Activated naive CD8-positive, alpha-beta T cell treated with anti-CD3 and anti-CD28 coated beads, Interleukin-2, amount 50 U/mL, for 24 hours (primary cell): Measurements from ENCODE around the gene PARVG.
A peak's percentile ranks its signal among the peaks of the same experiment; 100 is the strongest.

Experiments used
- ATAC-seq: fragments of 150-1000 bp; cut with Tn5 transposase; one replicate; pipeline ENCODE4 v1.10.0; 2021
- DNase-seq: peaks from one replicate; pipeline ENCODE4 v3.0.0; 2021
- H3K27ac Mint-ChIP-seq: one replicate; pipeline ENCODE4 v1.8.0; 2021; ENCODE audit warnings: mild to moderate bottlenecking, mixed read lengths
- H3K27me3 Mint-ChIP-seq: one replicate; pipeline ENCODE4 v1.8.0; 2021; ENCODE audit warnings: mixed read lengths
- H3K36me3 Mint-ChIP-seq: one replicate; pipeline ENCODE4 v1.8.0; 2021; ENCODE audit warnings: low read depth, mixed read lengths
- H3K4me1 Mint-ChIP-seq: one replicate; pipeline ENCODE4 v1.8.0; 2021; ENCODE audit warnings: mixed read lengths
- H3K4me3 Mint-ChIP-seq: one replicate; pipeline ENCODE4 v1.8.0; 2021; ENCODE audit warnings: mild to moderate bottlenecking, moderate library complexity, mixed read lengths
- H3K9me3 Mint-ChIP-seq: one replicate; pipeline ENCODE4 v1.8.0; 2021; ENCODE audit warnings: mixed read lengths

PARVG gene, protein sequence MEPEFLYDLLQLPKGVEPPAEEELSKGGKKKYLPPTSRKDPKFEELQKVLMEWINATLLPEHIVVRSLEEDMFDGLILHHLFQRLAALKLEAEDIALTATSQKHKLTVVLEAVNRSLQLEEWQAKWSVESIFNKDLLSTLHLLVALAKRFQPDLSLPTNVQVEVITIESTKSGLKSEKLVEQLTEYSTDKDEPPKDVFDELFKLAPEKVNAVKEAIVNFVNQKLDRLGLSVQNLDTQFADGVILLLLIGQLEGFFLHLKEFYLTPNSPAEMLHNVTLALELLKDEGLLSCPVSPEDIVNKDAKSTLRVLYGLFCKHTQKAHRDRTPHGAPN

DNA sequence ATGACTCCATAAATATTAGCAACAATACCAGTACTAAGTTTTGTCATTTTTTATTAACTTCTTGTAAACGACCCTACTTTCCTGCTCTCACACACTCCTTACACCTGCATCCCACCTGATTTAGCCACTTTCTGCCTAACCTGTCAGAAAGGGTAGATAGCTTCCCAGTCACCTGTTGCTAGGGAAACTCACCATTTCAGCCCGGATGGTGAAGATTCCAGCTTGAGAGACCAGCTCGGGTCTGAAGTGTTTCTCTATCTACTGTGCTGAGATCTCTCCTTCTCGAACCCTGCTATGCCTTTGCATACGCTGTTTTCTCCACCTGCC is at the start of gene PARVG:
Gene PARVG (plus strand): TSS at position 220 of the 327 bp plus-strand sequence. CDS start 2,405 bp downstream, outside the sequence.
- H3K27ac Mint-ChIP-seq, result peak within 1 kb of the TSS; percentile 96
- H3K4me1 Mint-ChIP-seq, result peaks cover 24% of the 10 kb centered on the region
- peak; percentile 26 for DNase-seq

GRCh38 chr22:44131412-44131811 is 49.3 kb upstream of the PARVG start:
- peaks cover 7% of the 10 kb centered on the region for H3K4me1 Mint-ChIP-seq
- no peak for DNase-seq
- peaks cover 24% of the 10 kb centered on the region for H3K9me3 Mint-ChIP-seq
- H3K4me3 Mint-ChIP-seq, result no peak overlapping the region
- peaks cover 7% of the 10 kb centered on the region for H3K27me3 Mint-ChIP-seq
- no peak overlapping the region for H3K27ac Mint-ChIP-seq
- H3K36me3 Mint-ChIP-seq, result peaks cover 38% of the 10 kb centered on the region
- no peak for ATAC-seq

More for the DNA sequence above, at the start of gene PARVG:
- H3K27me3 Mint-ChIP-seq, result no peaks in the 10 kb centered on the region
- peaks cover 13% of the 10 kb centered on the region for H3K36me3 Mint-ChIP-seq
- ATAC-seq, result no peak
- H3K9me3 Mint-ChIP-seq, result no peaks in the 10 kb centered on the region
- H3K4me3 Mint-ChIP-seq, result peak within 1 kb of the TSS; percentile 90

DNA sequence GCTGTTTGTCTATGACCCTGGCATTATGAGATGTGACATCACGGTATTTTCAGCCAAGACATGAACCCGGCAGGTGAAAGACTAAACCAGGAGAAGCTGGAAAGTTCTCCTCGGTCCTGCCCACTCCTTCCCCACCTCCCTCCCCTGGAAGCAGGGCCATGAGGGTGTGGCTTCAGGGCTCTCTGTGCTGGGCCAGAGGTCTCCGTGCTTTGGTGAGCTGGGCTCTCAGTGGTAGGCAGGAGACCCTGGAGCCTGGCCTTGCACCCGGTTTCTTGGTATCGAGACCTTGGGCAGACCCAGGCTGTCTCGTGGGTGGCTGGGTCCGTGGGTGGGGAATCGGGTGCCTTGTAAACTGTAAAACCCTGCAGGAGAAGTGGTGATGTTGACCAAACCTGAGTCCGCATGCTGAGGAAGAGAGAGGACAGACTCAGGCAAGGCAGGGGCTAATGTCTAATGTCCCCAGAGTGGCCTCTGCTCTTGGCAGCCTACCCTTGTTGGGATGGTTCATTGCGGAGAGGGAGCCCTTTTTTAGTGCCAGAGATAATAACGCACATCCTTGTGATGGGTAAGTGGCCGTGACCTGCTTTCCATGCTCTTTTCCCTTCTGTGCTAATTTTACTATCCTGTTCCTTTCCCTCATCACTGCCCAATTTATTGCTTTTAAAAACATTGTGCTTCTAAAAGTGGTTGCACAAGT is 48.6 kb upstream of the PARVG start:
- ATAC-seq (no peak), DNase-seq (no peak)
- peaks cover 7% of the 10 kb centered on the region for H3K4me1 Mint-ChIP-seq
- H3K4me3 Mint-ChIP-seq, result no peak overlapping the region
- H3K9me3 Mint-ChIP-seq, result peaks cover 22% of the 10 kb centered on the region
- H3K27me3 Mint-ChIP-seq, result peaks cover 7% of the 10 kb centered on the region
- H3K36me3 Mint-ChIP-seq, result peaks cover 38% of the 10 kb centered on the region
- no peak overlapping the region for H3K27ac Mint-ChIP-seq

DNA sequence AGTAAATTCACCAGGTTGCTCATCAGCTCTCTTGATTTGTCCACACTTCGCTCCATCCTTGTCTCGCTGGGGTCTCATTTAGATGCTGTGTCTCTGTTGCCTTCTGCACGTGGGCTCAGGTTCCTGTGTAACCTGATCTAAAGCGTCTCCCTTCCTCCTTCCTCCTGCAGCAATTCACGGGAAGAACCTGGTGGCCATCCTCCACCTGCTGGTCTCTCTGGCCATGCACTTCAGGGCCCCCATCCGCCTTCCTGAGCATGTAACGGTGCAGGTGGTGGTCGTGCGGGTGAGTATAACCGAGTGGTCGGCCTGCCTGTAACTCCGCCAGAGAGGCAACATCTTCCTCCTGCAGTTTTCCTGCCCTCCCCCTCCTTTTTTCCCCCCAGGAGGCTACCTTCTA is 48.0 kb upstream of the PARVG start:
- Mint-ChIP-seq H3K4me1 (peaks cover 7% of the 10 kb centered on the region), H3K27ac (no peak overlapping the region), H3K27me3 (peaks cover 4% of the 10 kb centered on the region), H3K36me3 (peaks cover 41% of the 10 kb centered on the region), H3K4me3 (no peak overlapping the region), H3K9me3 (peaks cover 20% of the 10 kb centered on the region)
- no peak for ATAC-seq
- DNase-seq, result no peak

- H3K4me1 Mint-ChIP-seq, result peaks cover 7% of the 10 kb centered on the region
- ATAC-seq, result no peak
- no peak overlapping the region for H3K27ac Mint-ChIP-seq
- peaks cover 21% of the 10 kb centered on the region for H3K9me3 Mint-ChIP-seq
- peaks cover 4% of the 10 kb centered on the region for H3K27me3 Mint-ChIP-seq
- H3K36me3 Mint-ChIP-seq, result peaks cover 45% of the 10 kb centered on the region
- H3K4me3 Mint-ChIP-seq, result no peak overlapping the region
- DNase-seq, result no peak
Observed at GRCh38 chr22:44133161-44133560, 47.6 kb upstream of the PARVG start.

DNA sequence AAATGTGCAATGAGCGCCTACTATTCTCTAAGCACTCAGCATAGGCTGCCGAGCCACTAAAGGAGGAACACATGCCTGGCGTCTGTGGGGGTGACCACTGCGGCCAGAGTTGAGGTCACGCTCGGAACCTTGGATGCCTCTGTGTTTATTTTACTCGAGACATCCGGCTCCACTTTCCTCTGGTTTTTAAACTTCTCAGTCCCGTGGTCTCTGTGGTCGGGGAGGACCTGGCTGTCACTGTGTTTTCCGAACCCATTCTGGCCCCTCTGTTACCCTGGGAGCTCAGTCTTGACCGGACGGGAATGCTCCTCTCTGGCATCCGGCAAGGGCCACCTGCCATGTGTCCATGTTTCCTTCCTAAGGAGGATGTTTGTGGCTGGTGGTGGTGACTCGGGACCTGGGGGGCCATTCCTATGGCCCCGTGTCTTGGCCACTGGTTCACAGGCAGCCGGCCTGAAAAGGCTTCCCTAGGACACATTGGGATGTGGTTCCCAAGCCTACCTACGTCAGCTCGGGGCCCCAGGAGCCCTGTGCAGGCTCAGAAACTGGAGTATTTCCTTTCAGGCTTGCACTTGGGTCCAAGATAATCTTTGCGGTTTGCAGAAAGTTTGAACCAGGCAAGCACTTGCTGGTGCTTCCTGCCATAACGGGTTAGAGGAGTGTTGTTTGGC is 46.7 kb upstream of the PARVG start:
- peaks cover 53% of the 10 kb centered on the region for H3K36me3 Mint-ChIP-seq
- no peak overlapping the region for H3K4me3 Mint-ChIP-seq

GRCh38 chr22:44136112-44136511 is 44.6 kb upstream of the PARVG start:
- peaks cover 56% of the 10 kb centered on the region for H3K36me3 Mint-ChIP-seq
- H3K4me3 Mint-ChIP-seq, result no peak overlapping the region
- H3K4me1 Mint-ChIP-seq, result peaks cover 5% of the 10 kb centered on the region
- no peak for ATAC-seq
- no peak overlapping the region for H3K27ac Mint-ChIP-seq
- H3K9me3 Mint-ChIP-seq, result peaks cover 21% of the 10 kb centered on the region
- no peak for DNase-seq
- H3K27me3 Mint-ChIP-seq, result peaks cover 4% of the 10 kb centered on the region

More for the DNA sequence above, 46.7 kb upstream of the PARVG start:
- ATAC-seq, result no peak
- H3K27me3 Mint-ChIP-seq, result peaks cover 4% of the 10 kb centered on the region
- DNase-seq, result no peak
- H3K9me3 Mint-ChIP-seq, result peaks cover 21% of the 10 kb centered on the region
- no peak overlapping the region for H3K27ac Mint-ChIP-seq
- H3K4me1 Mint-ChIP-seq, result peaks cover 7% of the 10 kb centered on the region

- Mint-ChIP-seq H3K4me1 (peaks cover 5% of the 10 kb centered on the region), H3K36me3 (peaks cover 56% of the 10 kb centered on the region), H3K4me3 (no peak overlapping the region), H3K9me3 (peaks cover 21% of the 10 kb centered on the region), H3K27ac (no peak overlapping the region), H3K27me3 (peaks cover 4% of the 10 kb centered on the region)
- ATAC-seq (no peak), DNase-seq (no peak)
Observed at GRCh38 chr22:44136786-44137185, 43.9 kb upstream of the PARVG start.

GRCh38 chr22:44137415-44137814 is 43.3 kb upstream of the PARVG start:
- ATAC-seq (no peak), DNase-seq (no peak)
- peaks cover 4% of the 10 kb centered on the region for H3K27me3 Mint-ChIP-seq
- H3K4me1 Mint-ChIP-seq, result peaks cover 5% of the 10 kb centered on the region
- peaks cover 55% of the 10 kb centered on the region for H3K36me3 Mint-ChIP-seq
- no peak overlapping the region for H3K27ac Mint-ChIP-seq
- H3K4me3 Mint-ChIP-seq, result no peak overlapping the region
- H3K9me3 Mint-ChIP-seq, result peaks cover 21% of the 10 kb centered on the region

- DNase-seq (no peak), ATAC-seq (no peak)
- peaks cover 21% of the 10 kb centered on the region for H3K9me3 Mint-ChIP-seq
- peaks cover 43% of the 10 kb centered on the region for H3K36me3 Mint-ChIP-seq
- H3K4me3 Mint-ChIP-seq, result no peak overlapping the region
- H3K4me1 Mint-ChIP-seq, result no peaks in the 10 kb centered on the region
- no peak overlapping the region for H3K27ac Mint-ChIP-seq
- H3K27me3 Mint-ChIP-seq, result peaks cover 2% of the 10 kb centered on the region
Observed at GRCh38 chr22:44139773-44140172, 41.0 kb upstream of the PARVG start.

DNA sequence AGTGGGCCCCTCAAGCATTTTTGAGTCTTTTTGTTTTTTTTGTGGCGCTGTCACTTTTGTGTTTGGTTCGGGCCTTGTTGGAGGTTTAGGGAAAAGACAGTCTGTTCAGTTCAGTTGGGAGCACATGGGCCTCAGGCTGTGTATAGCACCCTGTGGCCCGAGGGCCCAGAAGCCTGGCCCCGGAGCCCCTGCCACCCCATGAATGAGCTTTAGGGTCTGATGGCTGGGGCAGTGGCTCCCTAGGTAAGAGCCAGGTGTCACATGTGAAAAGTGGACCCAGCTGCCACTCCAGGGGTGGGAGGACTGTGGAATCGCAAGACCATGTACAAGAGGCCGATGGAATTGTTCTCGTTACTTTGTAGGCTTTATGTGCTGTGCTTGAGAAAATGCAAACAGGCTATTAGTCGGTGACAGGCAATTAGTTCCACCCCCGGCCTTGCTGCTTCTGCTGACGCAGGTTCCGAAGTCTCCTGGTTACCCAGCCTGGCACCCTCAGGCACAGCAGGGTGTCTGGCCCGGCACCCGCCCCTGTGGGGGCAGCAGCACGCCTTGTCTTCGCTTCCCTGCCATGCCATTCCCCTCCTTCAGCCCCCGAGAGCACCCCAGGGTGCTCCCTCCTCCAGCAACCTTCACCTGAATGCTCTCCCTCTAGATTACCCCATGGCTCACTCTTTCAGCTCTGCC is 38.2 kb upstream of the PARVG start:
- no peak for DNase-seq
- peaks cover 3% of the 10 kb centered on the region for H3K9me3 Mint-ChIP-seq
- H3K27ac Mint-ChIP-seq, result no peak overlapping the region
- H3K4me3 Mint-ChIP-seq, result no peak overlapping the region
- peaks cover 20% of the 10 kb centered on the region for H3K36me3 Mint-ChIP-seq
- H3K4me1 Mint-ChIP-seq, result no peaks in the 10 kb centered on the region
- no peaks in the 10 kb centered on the region for H3K27me3 Mint-ChIP-seq
- ATAC-seq, result no peak

GRCh38 chr22:44143105-44143474 is 37.6 kb upstream of the PARVG start:
- ATAC-seq (no peak), DNase-seq (no peak)
- Mint-ChIP-seq H3K9me3 (no peaks in the 10 kb centered on the region), H3K4me1 (no peaks in the 10 kb centered on the region), H3K27me3 (no peaks in the 10 kb centered on the region), H3K27ac (no peak overlapping the region), H3K36me3 (peaks cover 15% of the 10 kb centered on the region), H3K4me3 (no peak overlapping the region)

DNA sequence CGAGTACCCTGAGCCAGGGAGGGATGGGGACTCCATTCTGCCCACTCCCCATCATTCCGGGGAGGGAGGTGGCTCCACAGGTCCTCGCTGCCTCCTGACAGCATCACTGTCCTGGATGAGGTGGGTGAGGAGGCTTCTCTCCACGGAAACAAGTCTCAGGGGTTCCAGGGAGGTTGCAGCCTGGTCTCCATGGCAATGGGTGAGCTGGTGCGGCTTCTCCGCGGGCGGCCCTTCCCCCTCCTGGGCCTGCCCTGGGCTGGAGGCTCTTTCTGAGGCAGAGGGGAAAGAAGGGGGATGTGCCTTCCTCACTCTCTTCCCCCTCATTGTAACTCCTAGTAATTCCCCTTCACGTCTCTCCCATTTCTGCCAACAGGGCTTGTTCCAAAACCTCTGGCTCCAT is 37.1 kb upstream of the PARVG start:
- ATAC-seq (no peak), DNase-seq (no peak)
- no peaks in the 10 kb centered on the region for H3K27me3 Mint-ChIP-seq
- H3K4me1 Mint-ChIP-seq, result no peaks in the 10 kb centered on the region
- no peaks in the 10 kb centered on the region for H3K9me3 Mint-ChIP-seq
- peaks cover 11% of the 10 kb centered on the region for H3K36me3 Mint-ChIP-seq
- H3K4me3 Mint-ChIP-seq, result no peak overlapping the region
- no peak overlapping the region for H3K27ac Mint-ChIP-seq

GRCh38 chr22:44144046-44144569 is 36.6 kb upstream of the PARVG start:
- ATAC-seq, result no peak
- H3K4me3 Mint-ChIP-seq, result no peak overlapping the region
- H3K27ac Mint-ChIP-seq, result no peak overlapping the region
- H3K4me1 Mint-ChIP-seq, result no peaks in the 10 kb centered on the region
- no peaks in the 10 kb centered on the region for H3K9me3 Mint-ChIP-seq
- no peak for DNase-seq
- H3K27me3 Mint-ChIP-seq, result no peaks in the 10 kb centered on the region
- H3K36me3 Mint-ChIP-seq, result peaks cover 6% of the 10 kb centered on the region
